HCT116 (cell line): ENCODE results near the gene RREB1. TPM values are rescaled to one million over a fixed set of nuclear protein-coding genes. Genes with fewer than 3 reads are reported as not detected.

Experiments
- ATAC-seq: fragments of 200-7000 bp; cut with Tn5 transposase; 2 replicates; pipeline ENCODE4 v1.9.1; 2020; ENCODE audit warnings: mild to moderate bottlenecking, moderate library complexity
- BruUV-seq: library from RNA; stranded (reverse); fragments of 400-500 nt; replicated peaks from 2 replicates; lab custom pipeline; 2021; lab: Mats Ljungman, UMichigan
- CTCF ChIA-PET: fragments of 300-600 bp; sonication (Branson Sonifier 250); formaldehyde crosslinking; loops from one replicate; lab custom pipeline; 2021; ENCODE audit warnings: antibody characterized with exemption; lab: Charles Lee
- POLR2A ChIA-PET: fragments of 300-600, 350-600 bp; sonication (Branson Sonifier 250); formaldehyde crosslinking; loops from one replicate; lab custom pipeline; 2021; ENCODE audit warnings: antibody characterized with exemption; lab: Charles Lee
- RAD21 ChIA-PET, 2 experiments: fragments of 300-600 bp; sonication (Branson Sonifier 250); formaldehyde crosslinking; loops; one replicate each; lab custom pipeline; 2023; ENCODE audit warnings: low total read pairs in 2 of 2; ENCODE audit not compliant: uncharacterized antibody in 2 of 2, unreplicated experiment in 2 of 2, low non-redundant PET in 1 of 2; lab: Charles Lee
- DNase-seq: peaks from one replicate; pipeline ENCODE4 v3.0.0-alpha.2; 2010; ENCODE audit warnings: low read depth, low spot score
- H2AFZ ChIP-seq: fragments of 200-600 bp; shearing (Covaris generic), sonication (generic); 2 replicates; pipeline ENCODE4 v1.6.1; 2017; ENCODE audit warnings: low read depth, mixed run types, mixed read lengths, antibody characterized with exemption, low read length; ENCODE audit not compliant: poor library complexity, severe bottlenecking
- H3K27ac ChIP-seq: 2 replicates; pipeline ENCODE4 v1.5.1; 2012; ENCODE audit warnings: low read depth, low read length
- H3K27me3 ChIP-seq: fragments of 200-600 bp; sonication (generic); 2 replicates; pipeline ENCODE4 v1.6.1; 2016; ENCODE audit warnings: mixed run types, low read length, mixed read lengths; ENCODE audit not compliant: insufficient read depth
- H3K36me3 ChIP-seq, 2 experiments: fragments of 200-500 bp in 1 of 2; fragments of 200-600 bp in 1 of 2; sonication (Bioruptor generic) in 1 of 2; sonication (generic) in 1 of 2; 2 replicates each; pipeline versions ENCODE4 v1.5.1 to v1.6.1; 2014 to 2016; ENCODE audit warnings: low read length in 2 of 2, inconsistent platforms in 1 of 2, mixed read lengths in 1 of 2, mixed run types in 1 of 2; ENCODE audit not compliant: insufficient read depth in 2 of 2, control insufficient read depth in 1 of 2
- H3K4me1 ChIP-seq, 2 experiments: fragments of 200-600 bp in 1 of 2; sonication (generic) in 1 of 2; 2 replicates each; pipeline versions ENCODE4 v1.5.1 to v1.6.1; 2012 to 2017; ENCODE audit warnings: low read length in 2 of 2, inconsistent platforms in 1 of 2, mild to moderate bottlenecking in 1 of 2, mixed read lengths in 1 of 2, mixed run types in 1 of 2, moderate library complexity in 1 of 2; ENCODE audit not compliant: insufficient read depth in 2 of 2, control insufficient read depth in 1 of 2
- H3K4me2 ChIP-seq: fragments of 200-600 bp; sonication (generic); 2 replicates; pipeline ENCODE4 v1.6.1; 2017; ENCODE audit warnings: mixed run types, low read length, mixed read lengths
- H3K4me3 ChIP-seq, 2 experiments: fragments of 200-600 bp in 1 of 2; sonication (generic) in 1 of 2; replicated peaks in 1 of 2; 2 replicates each; pipeline ENCODE4 v1.5.1; 2011 to 2016; ENCODE audit warnings: low read length in 2 of 2, control low read depth in 1 of 2, low read depth in 1 of 2, mild to moderate bottlenecking in 1 of 2, mixed read lengths in 1 of 2, mixed run types in 1 of 2
- H3K79me2 ChIP-seq: fragments of 200-600 bp; sonication (generic); 2 replicates; pipeline ENCODE4 v1.6.1; 2017; ENCODE audit warnings: mild to moderate bottlenecking, mixed run types, low read length, moderate library complexity, mixed read lengths; ENCODE audit not compliant: insufficient read depth
- H3K9ac ChIP-seq: fragments of 200-600 bp; sonication (generic); 2 replicates; pipeline ENCODE4 v1.6.1; 2016; ENCODE audit warnings: low read length, mixed read lengths
- H3K9me2 ChIP-seq: fragments of 200-600 bp; sonication (generic), shearing (Covaris generic); 2 replicates; pipeline ENCODE4 v1.6.1; 2017; ENCODE audit warnings: mixed run types, mild to moderate bottlenecking, moderate library complexity; ENCODE audit not compliant: insufficient read depth
- H3K9me3 ChIP-seq, 2 experiments: fragments of 200-500 bp in 1 of 2; fragments of 200-600 bp in 1 of 2; sonication (Bioruptor generic) in 1 of 2; sonication (generic) in 1 of 2; 2 replicates each; pipeline ENCODE4 v1.6.1; 2014 to 2017; ENCODE audit warnings: low read length in 2 of 2, mixed read lengths in 2 of 2, inconsistent platforms in 1 of 2, low read depth in 1 of 2, mild to moderate bottlenecking in 1 of 2, mixed run types in 1 of 2, moderate library complexity in 1 of 2; ENCODE audit not compliant: control insufficient read depth in 1 of 2, insufficient read depth in 1 of 2
- H4K20me1 ChIP-seq: fragments of 200-600 bp; sonication (generic), shearing (Covaris generic); 2 replicates; pipeline ENCODE4 v1.6.1; 2017; ENCODE audit warnings: mixed run types, mild to moderate bottlenecking, moderate library complexity; ENCODE audit not compliant: insufficient read depth
- CBX3 ChIP-seq: IDR thresholded peaks from 2 replicates; pipeline ENCODE4 v1.6.1; 2012; ENCODE audit warnings: low read depth
- CEBPB ChIP-seq: IDR thresholded peaks from 2 replicates; pipeline ENCODE4 v1.6.1; 2012; ENCODE audit warnings: low read depth
- CTCF ChIP-seq, 3 experiments: fragments of 200-600 bp in 1 of 3; sonication (generic) in 1 of 3; IDR thresholded peaks in 2 of 3; conservative IDR thresholded peaks in 1 of 3; 2 replicates each; pipeline ENCODE4 v1.5.1; 2012 to 2017; ENCODE audit warnings: low read depth in 2 of 3, low read length in 2 of 3, antibody characterized with exemption in 1 of 3, borderline replicate concordance in 1 of 3, control low read depth in 1 of 3, mild to moderate bottlenecking in 1 of 3, mixed read lengths in 1 of 3, mixed run types in 1 of 3, moderate library complexity in 1 of 3; ENCODE audit not compliant: insufficient read depth in 1 of 3
- ELF1 ChIP-seq: IDR thresholded peaks from 2 replicates; pipeline ENCODE4 v1.6.1; 2012; ENCODE audit warnings: low read depth, borderline replicate concordance
- EZH2 ChIP-seq: fragments of 200-600 bp; sonication (generic); IDR thresholded peaks from 2 replicates; pipeline ENCODE4 v1.6.1; 2017; ENCODE audit warnings: antibody characterized with exemption, mixed run types
- FOSL1 ChIP-seq: IDR thresholded peaks from 2 replicates; pipeline ENCODE4 v1.6.1; 2012; ENCODE audit warnings: low read depth
- JUND ChIP-seq: IDR thresholded peaks from 2 replicates; pipeline ENCODE4 v1.6.1; 2012
- POLR2A ChIP-seq: IDR thresholded peaks from 2 replicates; pipeline ENCODE4 v1.7.0; 2011; ENCODE audit warnings: borderline replicate concordance; ENCODE audit not compliant: insufficient read depth, insufficient read length; ENCODE audit errors: extremely low read depth
- POLR2AphosphoS5 ChIP-seq: IDR thresholded peaks from 2 replicates; pipeline ENCODE4 v1.6.1; 2011; ENCODE audit warnings: mild to moderate bottlenecking, low read depth, low read length, moderate library complexity
- RAD21 ChIP-seq: IDR thresholded peaks from 2 replicates; pipeline ENCODE4 v1.6.1; 2012; ENCODE audit warnings: low read depth, mild to moderate bottlenecking
- SIN3A ChIP-seq: IDR thresholded peaks from 2 replicates; pipeline ENCODE4 v1.6.1; 2012; ENCODE audit warnings: low read depth
- SP1 ChIP-seq: IDR thresholded peaks from 2 replicates; pipeline ENCODE4 v1.6.1; 2012; ENCODE audit warnings: low read depth
- TCF7L2 ChIP-seq: IDR thresholded peaks from 2 replicates; pipeline ENCODE4 v1.7.0; 2011; ENCODE audit warnings: borderline replicate concordance, inconsistent platforms; ENCODE audit not compliant: insufficient read depth, insufficient read length; ENCODE audit errors: extremely low read depth
- YY1 ChIP-seq: IDR thresholded peaks from 2 replicates; pipeline ENCODE4 v1.6.1; 2011; ENCODE audit warnings: low read length, low read depth, moderate library complexity, mild to moderate bottlenecking; ENCODE audit not compliant: insufficient replicate concordance; ENCODE audit errors: extremely low read depth
- ZBTB33 ChIP-seq: IDR thresholded peaks from 2 replicates; pipeline ENCODE4 v1.6.1; 2011; ENCODE audit warnings: mild to moderate bottlenecking, low read length, moderate library complexity; ENCODE audit not compliant: insufficient replicate concordance; ENCODE audit errors: extremely low read depth
- ZFX ChIP-seq: fragments of 450-650 bp; IDR thresholded peaks from 2 replicates; pipeline ENCODE4 v1.6.1; 2017
- ZNF274 ChIP-seq: fragments of 200-500 bp; sonication (Bioruptor generic); IDR thresholded peaks from 2 replicates; pipeline ENCODE4 v1.6.1; 2014; ENCODE audit warnings: mild to moderate bottlenecking, low read depth, low read length, inconsistent platforms
- intact Hi-C: fragments of 100-400 bp; cut with micrococcal nuclease; formaldehyde crosslinking; loops from 2 replicates; pipeline ENCODE4 v1.10.0; 2022
- total RNA-seq: library from RNA; stranded (reverse); gene quantifications from one replicate; pipeline ENCODE4 v1.2.1, GENCODE V29; 2021; ENCODE audit not compliant: unreplicated experiment

RREB1 gene
- total RNA-seq, 1 experiment from 2014 or later = 47.9 TPM

- no TSS peak for BruUV-seq
- H3K36me3 ChIP-seq = peaks cover 22 to 30% of the 10 kb centered on the region in 2 experiments; a peak in 3 of 4 replicates
- no peak overlapping the region for H3K27ac ChIP-seq
- TF ChIP-seq ZBTB33 (no peak), SP1 (no peak), CEBPB (no peak), ZNF274 (no peak), TCF7L2 (no peak)
- CTCF ChIA-PET = no interaction called here
- H3K79me2 ChIP-seq = no peaks in the 10 kb centered on the region; the same call in 1 of the 2 replicates
- no peak overlapping the region for H2AFZ ChIP-seq
- H3K4me1 ChIP-seq = no peaks in the 10 kb centered on the region
- DNase-seq = no peak
- H3K27me3 ChIP-seq = no peaks in the 10 kb centered on the region
- RAD21 ChIA-PET = no interaction called here
- H3K9me3 ChIP-seq = no peaks in the 10 kb centered on the region
- H3K4me2 ChIP-seq = no peak overlapping the region
- intact Hi-C loops = no loop called here
- POLR2A ChIA-PET = no interaction called here
- no peak for ATAC-seq
- H3K4me3 ChIP-seq = no peak overlapping the region
- H3K9me2 ChIP-seq = no peaks in the 10 kb centered on the region
- no peak overlapping the region for H3K9ac ChIP-seq
- no peaks in the 10 kb centered on the region for H4K20me1 ChIP-seq
Observed at GRCh38 chr6:7185561-7185960, 77.8 kb downstream of the RREB1 start.

DNA sequence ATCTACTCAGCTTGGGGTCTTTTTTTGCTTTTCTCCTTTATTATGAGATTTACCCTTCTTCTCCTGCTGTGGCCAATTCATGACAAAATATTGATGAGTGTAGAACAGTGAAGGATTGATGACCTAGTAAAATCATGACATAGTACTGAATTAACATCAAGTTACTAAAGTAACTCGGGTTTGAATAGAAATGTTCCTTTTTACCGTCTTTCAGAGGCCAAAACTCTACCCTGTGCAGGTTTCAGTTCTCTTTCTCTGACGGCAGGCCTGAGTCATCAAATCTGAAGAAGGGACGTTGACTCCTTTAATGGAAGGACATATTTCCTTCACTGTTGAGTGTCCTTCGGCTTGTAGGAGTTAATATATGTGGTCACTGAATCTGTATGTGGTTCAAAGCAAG lies 80.7 kb downstream of the RREB1 start:
- Histone ChIP-seq H3K9me3 (no peaks in the 10 kb centered on the region), H3K36me3 (peaks cover 12 to 16% of the 10 kb centered on the region in 2 experiments; a peak in 2 of 4 replicates), H3K4me2 (no peak overlapping the region), H3K9me2 (no peaks in the 10 kb centered on the region), H3K79me2 (no peaks in the 10 kb centered on the region; the same call in 1 of the 2 replicates), H3K9ac (no peak overlapping the region), H4K20me1 (no peaks in the 10 kb centered on the region), H3K4me1 (no peaks in the 10 kb centered on the region), H3K27ac (no peak overlapping the region), H3K4me3 (no peak overlapping the region), H2AFZ (no peak overlapping the region), H3K27me3 (no peaks in the 10 kb centered on the region)
- intact Hi-C loops = no loop called here
- DNase-seq (no peak), ATAC-seq (no peak)
- ChIA-PET RAD21 (no interaction called here), POLR2A (no interaction called here), CTCF (no interaction called here)
- BruUV-seq = no TSS peak
- TF ChIP-seq CBX3 (no peak), ELF1 (no peak), YY1 (no peak), JUND (no peak), CTCF (IDR thresholded peaks at IDR 0.05 in 2 of 3, conservative IDR thresholded peaks at IDR 0.05 in 1 of 3; ENCODE audit: borderline replicate concordance in 1 of 3, insufficient read depth in 1 of 3, low read depth in 2 of 3, low read length in 2 of 3) (no peak), EZH2 (no peak), CEBPB (no peak), POLR2AphosphoS5 (no peak), ZBTB33 (no peak), RAD21 (no peak), ZFX (no peak), SIN3A (no peak), POLR2A (no peak), FOSL1 (no peak)
